HG03571 (cell line): ENCODE measurements around the gene NPHP4.

Experiments used
- ATAC-seq: cut with Tn5 transposase; IDR thresholded peaks from one replicate; pipeline ENCODE4 v1.9.1; 2021; ENCODE audit not compliant: unreplicated experiment

NPHP4 gene

DNA sequence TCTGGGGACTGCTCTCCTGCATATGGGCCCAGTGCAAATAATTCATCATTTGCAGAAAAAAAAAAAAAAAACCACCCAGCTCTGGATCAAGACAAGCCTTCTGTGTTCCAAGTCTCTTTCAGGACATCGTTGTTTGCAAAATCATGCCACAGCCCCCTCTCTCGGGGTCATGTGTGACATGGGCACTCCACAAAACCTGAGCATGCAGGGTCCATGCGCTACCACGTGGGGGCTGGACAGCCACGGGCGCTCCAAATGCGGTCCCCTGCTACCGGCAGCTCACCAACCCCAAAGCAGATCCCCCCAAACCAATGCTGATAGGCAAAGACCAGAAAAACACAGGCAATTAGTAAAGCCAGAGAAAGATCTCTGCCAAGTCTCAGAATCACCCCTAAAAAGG lies 17.6 kb downstream of the NPHP4 start:
- no peak for ATAC-seq

DNA sequence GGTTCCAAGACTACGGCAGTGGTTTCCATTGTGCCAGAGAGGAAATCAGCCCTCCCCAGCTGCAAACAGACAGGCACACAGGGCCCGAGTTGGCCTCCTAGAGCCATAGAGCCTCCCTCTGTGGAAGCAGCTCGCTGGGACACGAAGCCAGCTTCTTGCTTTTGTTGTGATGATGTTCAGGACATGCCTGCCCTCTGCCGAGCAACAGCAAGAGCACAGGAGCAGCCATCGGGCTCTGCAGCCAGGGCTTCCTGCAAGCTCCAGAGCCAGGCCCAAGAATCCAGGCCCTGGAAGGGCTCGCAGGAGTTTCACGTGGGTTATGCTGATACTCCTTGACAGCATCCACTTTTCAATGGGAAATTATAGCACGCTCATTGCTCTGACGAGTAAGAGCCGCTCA lies 18.5 kb downstream of the NPHP4 start:
- no peak for ATAC-seq

DNA sequence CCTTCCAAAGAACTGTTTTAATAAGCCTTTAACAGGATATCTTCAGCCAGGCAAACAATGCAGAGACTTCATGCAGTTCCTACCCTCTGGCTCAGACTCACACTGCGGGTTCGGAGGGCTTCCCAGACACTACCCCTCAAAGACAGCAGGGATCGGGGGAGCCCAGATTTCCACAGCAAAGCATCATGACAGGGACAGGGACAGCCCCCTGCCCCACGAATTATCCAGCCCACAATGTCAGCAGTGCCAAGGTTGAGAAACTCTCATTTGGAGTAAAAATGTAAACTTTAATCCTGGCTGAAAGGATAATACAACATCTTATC lies 20.1 kb downstream of the NPHP4 start:
- ATAC-seq = no peak

DNA sequence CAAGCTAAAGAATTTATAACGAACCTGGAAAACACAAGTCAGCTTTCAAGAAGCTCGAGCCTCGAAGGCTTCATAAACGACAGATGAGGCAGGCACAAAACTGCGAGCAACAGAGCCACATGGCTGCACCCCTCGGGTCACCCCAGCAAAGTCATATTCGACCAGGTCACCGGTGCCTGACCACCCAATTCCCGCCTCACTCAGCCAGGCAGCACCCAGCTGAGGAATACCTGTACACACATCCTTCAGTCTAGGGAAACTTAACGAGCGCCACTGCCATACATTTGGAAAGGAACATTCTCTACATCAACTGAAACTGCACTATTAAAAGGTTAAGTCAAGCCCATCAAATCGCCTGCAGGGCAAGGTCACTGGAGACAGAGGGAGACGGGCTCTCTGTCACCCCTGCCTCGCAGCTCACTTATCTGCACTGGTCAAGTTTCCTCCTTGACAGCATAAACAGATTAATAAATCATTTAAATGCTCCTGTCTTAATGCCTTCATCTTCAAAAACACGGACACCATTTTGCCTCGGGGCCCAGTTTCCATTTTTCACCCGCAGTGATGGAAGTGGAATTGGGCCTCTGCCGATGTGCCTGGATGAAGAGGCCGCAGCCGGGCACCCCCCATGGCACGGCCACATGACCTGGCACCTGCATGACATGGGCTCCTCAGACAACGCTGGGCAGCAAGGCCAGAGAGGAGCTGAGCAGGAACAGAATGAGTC lies 20.6 kb downstream of the NPHP4 start:
- no peak for ATAC-seq

DNA sequence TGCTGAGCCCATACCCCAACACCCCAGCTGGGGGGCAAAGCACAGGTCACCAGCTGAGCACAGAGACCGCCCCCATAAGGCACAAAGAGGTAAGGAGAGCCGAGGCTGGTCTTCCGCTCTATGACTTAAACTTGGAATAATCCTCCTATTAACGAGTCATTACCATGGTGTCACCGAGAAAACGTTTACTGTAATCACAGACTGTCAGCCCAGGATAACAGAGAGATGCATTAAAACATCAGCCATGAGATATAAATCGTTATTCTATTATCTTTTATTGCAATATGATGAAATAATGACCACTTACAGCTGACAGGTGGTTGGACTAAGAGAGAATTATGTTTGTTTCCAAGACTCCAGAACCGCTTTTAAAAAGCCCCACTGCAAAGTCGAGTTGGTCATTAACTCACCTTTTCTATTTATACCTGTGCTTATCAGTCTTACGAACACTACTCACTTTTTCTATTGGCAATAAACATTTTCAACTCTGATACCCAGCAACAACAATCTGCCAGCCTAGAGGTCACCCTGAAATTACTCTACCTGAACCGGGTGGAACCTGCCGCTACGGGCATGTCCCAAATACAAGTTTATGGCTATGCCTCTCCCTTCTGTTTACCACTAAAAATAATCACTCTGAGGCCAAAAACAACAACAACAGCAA lies 21.5 kb downstream of the NPHP4 start:
- no peak for ATAC-seq

DNA sequence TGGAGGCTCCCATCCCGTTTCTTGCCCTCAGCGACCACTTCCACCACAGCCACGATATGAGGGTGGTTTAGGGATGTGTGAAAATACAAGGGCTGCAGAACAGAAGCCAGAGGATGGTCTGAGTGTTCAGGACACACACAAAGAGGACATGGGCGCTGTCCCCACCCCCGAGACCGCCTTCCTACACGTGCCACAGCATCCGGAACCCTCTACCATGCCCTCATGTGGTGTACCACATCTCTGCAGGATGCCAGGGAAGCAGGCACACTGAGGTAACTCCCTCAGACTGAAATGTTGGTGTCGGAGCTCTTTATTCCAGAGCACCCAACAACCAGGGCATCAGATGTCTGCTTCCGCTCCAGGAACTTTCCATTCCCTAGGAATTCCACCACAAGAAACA lies 23.1 kb downstream of the NPHP4 start:
- no peak for ATAC-seq

DNA sequence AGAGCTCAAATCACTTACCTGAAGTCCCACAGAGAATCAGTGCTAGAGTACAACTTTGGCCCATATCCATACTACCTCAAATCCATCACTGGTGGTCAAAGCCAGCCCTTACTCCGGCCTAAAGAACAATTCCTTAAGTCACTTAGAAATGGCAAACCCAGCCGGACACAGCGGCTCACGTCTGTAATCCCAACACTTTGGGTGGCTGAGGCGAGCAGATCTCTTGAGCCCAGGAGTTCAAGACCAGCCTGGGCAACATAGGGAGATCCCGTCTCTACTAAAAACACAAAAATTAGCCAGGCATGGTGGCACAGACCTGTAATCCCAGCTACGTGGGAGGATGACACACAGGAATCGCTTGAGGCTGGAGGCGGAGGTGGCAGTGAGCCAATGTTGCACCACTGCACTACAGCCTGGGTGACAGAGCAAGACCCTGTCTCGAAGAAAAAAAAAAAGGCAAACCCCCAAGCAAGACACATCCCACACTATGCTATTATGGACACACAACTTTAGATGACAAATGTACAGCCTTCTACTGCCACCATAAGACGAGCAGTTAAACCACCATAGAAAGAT lies 24.0 kb downstream of the NPHP4 start:
- no peak for ATAC-seq

DNA sequence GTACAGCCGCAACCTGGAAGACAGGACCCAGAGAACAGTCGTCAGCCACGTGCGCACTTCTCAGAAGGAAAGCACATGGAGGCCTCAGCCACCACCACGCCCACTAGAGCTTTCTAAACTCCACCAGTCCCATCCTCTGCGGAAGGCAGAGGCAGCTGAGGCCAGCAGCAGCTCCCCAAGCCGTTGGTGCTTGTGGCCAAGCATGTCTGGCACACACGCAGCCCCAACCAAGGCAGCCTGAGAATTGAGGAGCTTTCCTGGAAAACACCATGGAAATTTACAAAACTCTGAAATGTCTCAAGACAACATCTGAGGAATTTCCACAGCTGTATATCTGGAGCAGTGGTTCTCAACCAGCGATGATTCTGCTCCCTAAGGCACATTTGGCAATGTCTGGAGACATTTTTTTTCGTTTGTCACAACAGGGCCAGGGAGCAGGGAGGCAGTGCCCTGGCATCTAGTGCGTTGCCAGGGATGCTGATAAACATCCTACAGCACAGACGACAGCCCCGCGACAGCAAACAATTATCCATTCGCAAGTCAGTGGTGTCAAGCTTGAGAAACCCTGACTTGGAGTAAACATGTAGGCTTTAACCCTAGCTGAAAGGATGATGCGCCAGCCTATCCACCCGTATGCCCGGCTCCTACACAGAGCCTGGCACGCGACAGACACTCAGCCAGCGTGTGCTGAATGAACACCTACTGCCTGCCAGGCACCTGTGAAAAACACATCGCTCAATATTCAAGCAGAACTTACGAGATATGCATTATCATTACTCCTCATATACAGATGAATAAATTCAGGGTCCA lies 24.7 kb downstream of the NPHP4 start:
- ATAC-seq = no peak

DNA sequence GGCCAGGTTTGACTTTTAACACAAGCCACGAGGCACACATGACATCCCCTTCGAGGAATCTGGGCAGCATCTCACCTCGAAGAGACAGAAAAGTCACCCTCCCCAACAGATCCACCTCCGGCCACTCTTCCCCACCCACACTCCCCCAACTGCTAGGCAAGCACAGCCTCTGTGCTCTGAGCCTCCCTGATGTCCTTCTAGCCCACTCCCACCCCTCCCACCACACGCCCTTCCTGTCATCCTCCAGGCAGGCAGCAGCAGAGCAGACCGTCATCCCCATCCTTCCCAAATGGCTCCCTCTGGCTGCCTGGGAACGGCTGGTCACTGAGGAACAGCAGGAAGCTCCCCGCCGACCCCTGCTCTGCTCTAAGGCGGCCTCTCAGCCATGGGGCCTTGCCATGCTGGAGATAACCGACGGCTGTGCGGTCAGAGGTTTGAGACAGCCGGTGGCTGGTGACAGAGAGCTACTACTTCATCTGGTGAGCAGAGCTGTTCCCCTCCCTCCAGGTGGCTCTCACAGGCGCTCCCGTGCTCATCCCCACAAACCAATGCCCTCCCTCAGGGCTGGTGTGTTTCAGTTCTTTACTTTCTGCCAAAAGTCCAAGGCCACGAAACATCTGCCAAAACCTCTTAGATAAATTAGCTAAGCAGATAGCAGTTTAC lies 25.6 kb downstream of the NPHP4 start:
- no peak for ATAC-seq

DNA sequence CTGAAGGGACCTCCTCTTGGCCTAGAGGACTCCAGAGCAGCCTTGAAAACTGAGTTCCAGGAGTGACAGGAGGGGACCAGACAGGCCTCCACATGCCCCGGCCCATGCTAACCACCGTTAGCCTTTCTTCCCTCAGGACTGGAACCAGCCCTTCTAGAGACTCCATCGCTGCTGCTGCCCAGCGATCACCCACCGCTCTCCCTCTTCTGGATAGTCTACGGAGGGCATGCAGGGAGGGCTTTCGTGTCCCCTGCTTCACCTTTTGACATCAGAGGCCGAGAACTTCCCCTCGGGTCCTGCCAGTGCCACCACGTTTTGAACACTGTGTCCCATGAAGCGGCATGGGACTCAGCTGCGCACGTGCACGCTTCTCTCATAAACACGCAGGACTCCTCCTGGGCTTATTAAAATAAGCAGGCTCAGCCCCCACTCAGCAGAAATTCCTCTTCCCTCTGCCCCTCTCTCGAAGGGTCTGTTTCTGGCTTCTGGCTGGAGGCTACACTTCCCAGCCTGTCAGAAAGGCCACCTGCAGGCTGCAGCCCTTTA lies 26.6 kb downstream of the NPHP4 start:
- ATAC-seq = no peak

DNA sequence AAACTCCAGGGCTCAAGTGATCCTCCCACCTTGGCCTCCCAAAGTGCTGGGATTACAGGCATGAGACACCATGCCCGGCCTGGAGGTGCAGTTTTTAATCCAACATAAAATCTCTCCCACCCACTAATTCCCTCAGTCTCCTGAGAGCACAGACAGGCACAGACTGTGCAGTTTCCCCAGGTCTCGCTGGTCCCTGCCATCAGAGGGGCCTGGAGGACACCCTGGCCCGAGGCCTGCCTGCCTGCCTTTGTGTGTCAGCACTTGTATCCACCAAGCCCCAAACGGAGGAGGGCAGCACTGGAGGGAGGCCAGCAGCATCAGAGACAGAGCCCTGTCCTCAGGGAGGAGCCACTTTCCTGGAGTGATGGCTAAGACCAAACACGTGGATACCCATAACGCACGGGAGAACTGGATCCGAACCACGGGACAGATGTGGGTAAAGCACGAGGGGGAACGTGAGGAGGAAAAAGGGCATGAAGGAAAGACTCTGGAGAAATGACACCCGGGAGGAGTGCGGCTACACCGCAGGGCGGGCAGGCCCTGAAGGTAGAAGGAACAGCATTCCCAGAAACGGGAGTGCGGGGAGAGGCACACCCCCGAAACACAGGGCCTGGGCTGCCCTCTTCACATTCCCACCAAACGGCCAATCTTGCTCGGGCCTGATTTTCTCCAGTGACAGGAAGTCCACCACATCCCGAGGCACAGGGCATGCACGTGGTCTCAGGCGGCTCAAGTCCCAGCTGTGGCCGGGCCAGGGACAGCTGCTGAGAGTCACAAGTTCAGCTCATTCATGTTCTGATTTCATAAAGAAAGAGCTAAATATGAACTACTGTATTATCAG lies 29.7 kb downstream of the NPHP4 start:
- no peak for ATAC-seq

DNA sequence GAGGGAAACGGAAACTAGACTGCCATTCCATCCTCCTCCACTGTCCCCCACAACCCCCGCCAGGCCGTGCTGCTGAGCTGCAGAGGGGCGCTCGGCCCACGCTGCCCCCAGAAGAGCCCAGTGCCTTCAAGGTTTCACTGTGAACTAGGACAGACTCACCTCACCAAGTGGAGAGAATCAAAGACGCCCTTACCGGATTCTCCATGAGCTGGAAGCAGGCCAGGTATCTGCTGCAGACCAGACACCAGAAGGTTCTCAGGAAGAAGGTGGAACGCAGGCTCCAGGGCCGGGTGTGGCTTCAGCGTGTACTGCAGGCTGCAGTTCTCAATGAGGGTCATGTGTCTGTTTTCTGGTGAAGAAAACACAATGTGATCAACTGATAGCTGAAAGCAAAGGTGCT lies 30.6 kb downstream of the NPHP4 start:
- no peak for ATAC-seq

DNA sequence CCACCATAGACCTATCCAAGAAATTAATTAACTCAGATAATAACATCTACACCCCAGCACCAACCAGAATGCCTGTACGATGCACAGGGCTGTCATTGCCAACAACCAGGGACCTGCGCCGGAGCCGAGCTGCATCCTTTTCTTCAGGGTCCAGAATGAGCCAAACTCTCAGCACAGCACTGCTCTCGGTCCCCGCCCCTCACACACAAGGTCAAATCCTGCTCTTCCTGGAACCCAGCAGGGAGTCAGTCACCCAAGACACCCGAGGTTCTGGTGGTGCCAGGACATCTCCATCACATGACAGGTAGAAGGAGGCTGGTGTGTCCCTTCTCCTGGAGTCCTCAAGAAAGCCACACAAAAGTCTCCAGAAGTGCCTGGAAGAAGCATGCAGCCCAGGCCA lies 31.9 kb downstream of the NPHP4 start:
- no peak for ATAC-seq

DNA sequence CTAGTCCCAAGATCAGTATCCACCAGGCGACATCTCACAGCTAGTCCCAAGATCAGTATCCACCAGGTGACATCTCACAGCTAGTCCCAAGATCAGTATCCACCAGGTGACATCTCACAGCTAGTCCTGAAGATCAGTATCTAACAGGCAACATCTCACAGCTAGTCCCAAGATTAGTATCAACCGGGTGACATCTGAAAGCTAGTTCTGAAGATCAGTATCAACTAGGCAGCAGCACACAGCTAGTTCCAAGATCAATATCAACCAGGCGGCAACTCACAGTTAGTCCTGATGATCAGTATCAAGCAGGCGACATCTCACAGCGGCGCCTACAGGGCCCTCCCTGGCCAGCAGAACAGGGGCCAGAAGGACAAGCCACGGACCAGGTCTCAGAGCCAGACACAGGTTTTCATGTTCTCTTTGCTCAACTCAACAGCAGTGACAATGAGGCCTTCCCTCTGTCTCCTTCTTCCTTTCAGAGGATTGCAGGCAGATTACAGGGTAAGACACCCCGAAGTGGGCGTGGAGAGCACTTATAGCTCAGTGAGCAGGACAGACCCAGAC lies 32.5 kb downstream of the NPHP4 start:
- ATAC-seq = no peak

DNA sequence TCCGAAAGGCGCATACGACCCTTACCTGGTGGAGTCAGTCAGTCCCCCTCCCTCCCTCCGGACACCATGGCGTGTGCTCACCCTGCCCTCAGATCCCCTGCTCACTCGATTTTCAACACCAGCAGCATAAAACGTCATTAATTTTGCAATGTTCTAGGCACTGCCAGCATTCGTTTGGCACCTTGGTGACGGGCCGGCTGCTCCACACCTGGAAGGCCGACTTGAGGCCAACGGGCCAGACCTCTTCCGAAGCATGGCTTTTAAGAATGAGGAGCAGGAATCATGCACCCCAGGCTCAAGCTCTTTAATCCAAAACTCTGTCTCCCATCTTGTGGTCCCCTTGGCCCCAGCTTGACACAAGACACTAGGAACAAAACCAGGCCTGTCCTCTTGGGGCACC lies 33.1 kb downstream of the NPHP4 start:
- no peak for ATAC-seq

DNA sequence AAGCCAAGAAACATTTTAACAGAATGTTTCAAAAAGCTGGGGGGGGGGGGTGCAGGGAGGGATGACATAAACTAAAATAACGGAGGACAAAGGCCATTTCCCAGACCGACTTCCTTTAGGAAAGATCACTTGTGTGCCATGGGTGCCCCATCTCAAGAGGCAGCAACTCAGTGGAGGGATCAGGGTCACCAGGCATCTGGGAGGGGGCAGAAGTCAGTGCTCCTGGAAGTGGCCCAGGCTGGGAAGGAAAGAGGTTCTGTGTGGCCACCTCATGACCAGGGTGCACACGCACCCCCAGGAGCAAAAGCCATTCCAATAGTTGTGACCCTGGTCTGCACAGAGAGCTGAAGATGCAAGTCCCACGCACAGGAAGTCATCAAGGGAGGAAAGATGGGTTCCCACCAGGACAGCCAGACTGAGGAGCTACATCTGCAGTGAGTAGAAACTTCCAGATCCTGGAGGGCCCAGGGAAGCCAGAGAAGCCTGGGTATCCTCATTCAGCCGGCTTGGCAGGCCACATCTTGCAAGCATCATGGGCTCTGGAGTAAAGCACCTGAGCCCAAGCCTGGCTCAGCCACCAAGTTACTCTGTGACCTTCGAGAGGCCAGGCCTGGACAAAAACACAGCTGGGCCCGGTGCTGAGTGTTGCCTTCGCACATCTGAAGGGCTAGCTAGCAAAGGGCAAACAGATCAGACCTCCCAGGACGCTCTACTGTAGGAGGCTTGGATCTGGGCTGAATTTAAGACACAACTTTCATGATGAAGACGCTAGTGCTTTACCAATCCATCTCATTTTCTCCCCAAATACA lies 36.0 kb downstream of the NPHP4 start:
- ATAC-seq = no peak

DNA sequence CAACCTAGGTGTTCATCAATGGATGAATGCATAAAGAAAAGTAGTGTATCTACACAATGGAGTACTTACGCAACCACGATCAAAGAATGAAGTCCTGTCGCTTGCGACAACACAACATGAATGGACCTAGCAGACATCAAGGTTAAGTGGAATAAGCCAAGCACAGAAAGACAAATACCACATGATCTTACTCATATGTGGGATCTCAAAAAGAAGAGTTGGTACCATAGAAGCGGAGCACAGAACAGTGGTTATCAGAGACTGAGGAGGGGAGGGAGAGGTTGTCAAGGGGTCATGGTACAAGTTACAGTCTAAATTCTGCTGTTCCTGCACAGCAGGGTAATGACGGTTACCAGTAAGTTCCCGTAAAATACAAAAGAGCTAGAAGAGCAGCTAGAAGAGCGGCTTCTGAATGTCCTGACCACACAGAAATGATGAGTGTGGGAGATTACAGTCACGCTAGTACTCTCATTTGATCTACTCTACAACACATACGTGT lies 36.7 kb downstream of the NPHP4 start:
- ATAC-seq = no peak

DNA sequence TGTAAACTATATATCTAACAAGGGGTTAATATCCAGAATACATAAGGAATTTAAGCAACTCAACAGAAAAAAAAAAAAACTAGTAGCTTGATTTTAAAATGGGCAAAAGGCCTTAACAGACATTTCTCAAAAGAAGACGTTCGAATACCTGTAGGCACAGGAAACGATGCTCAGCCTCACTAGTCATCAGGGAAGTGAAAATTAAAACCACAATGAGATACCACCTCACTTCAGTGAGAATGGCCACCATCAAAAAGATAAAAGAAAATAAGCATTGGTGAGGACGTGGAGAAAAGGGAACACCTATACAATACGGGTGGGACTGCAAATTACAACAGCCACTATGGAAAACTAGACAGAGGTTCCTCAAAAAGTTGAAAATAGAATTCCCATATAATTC lies 37.3 kb downstream of the NPHP4 start:
- ATAC-seq = no peak

DNA sequence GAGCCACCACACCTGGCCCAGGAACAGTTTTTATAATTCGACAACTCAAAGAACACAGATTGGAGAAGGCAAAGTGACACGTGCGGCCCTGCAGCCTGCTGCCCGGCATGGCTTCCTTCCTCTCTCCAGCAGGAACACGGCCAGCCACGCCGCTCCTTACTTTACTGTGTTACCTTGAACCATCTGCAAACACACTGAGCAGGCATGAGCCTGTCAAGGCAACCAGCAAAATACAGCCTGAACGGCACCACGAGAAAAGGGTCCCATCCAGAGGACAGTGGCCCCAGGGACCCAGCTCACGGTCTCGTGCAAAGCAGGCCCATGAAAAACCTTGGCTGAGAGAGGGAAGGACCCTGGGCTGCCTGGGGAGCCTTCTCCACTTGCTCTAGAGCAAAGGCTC lies 38.8 kb downstream of the NPHP4 start:
- no peak for ATAC-seq
